ENCODE measurements around the gene PEX7. TPM values are rescaled to one million over a fixed set of nuclear protein-coding genes. Genes with fewer than 3 reads are reported as not detected.
A peak's percentile ranks its signal among the peaks of the same experiment; 100 is the strongest.

The PEX7 gene
- total and polyA plus RNA-seq, 2 of the 8 experiments (the other 6 are each of a cell fraction or from before 2014, with no cell fraction given), result 6.4 to 11.0 TPM

- Histone ChIP-seq H3K4me1 (replicated peaks in 1 of 4; ENCODE audit: control insufficient read depth in 3 of 4, insufficient read depth in 4 of 4, low read length in 3 of 4) (peaks cover 0 to 7% (median 3%) of the 10 kb centered on the region in 4 experiments; a peak in 3 of 7 replicates), H3K9ac (replicated peaks in 1 of 4; ENCODE audit: extremely low read depth in 1 of 4, low read depth in 3 of 4, low read length in 3 of 4) (peak overlapping the region; percentile 68 to 91 (median 78)), H4K91ac (replicated peaks; ENCODE audit: insufficient read length, low read length) (peak overlapping the region; percentile 8), H4K5ac (ENCODE audit: insufficient read length, low read depth, low read length) (peak overlapping the region; percentile 97), H2BK12ac (ENCODE audit: low read depth, low read length) (peak overlapping the region; percentile 72), H2AK5ac (ENCODE audit: low read depth, low read length) (0 out of 2 replicates have a peak overlapping the region, but pooled peaks have one; percentile 25), H2BK15ac (ENCODE audit: low read length) (0 out of 2 replicates have a peak overlapping the region, but pooled peaks have one; percentile 62), H3K14ac (ENCODE audit: insufficient read length) (no peak overlapping the region), H4K8ac (ENCODE audit: extremely low read depth, insufficient read depth, low read length) (peak overlapping the region; percentile 95), H3K18ac (ENCODE audit: extremely low read depth, low read length) (peak overlapping the region; percentile 88), H4K20me1 (replicated peaks in 1 of 2; ENCODE audit: control insufficient read depth in 1 of 2, insufficient read depth in 2 of 2, low read length in 2 of 2) (no peaks in the 10 kb centered on the region), H2AFZ (ENCODE audit: low read length) (peak overlapping the region; percentile 99), H2BK5ac (ENCODE audit: low read depth, low read length) (peak overlapping the region; percentile 73), H3K27ac (ENCODE audit: low read depth, low read length) (peak overlapping the region; percentile 84; the same call in 1 of the 2 replicates), H2BK20ac (ENCODE audit: low read length) (no peak overlapping the region), H3K23me2 (ENCODE audit: low read depth, low read length) (peaks cover 9% of the 10 kb centered on the region; the same call in 1 of the 2 replicates), H3K4ac (replicated peaks; ENCODE audit: insufficient read length, low read depth, low read length) (peak overlapping the region; percentile 82), H3K4me3 (ENCODE audit: extremely low read depth in 1 of 4, insufficient read depth in 2 of 4, low read depth in 3 of 4, low read length in 4 of 4) (peak overlapping the region; percentile 56 to 81 (median 60)), H3K23ac (ENCODE audit: insufficient read length) (no peak overlapping the region), H3K79me1 (ENCODE audit: low read depth, low read length) (no peaks in the 10 kb centered on the region; the same call in 1 of the 2 replicates), H3K9me3 (ENCODE audit: insufficient read depth in 2 of 2, low read depth in 1 of 2, low read length in 1 of 2) (no peaks in the 10 kb centered on the region), H3K36me3 (ENCODE audit: control insufficient read depth in 2 of 4, insufficient read depth in 4 of 4, low read length in 3 of 4) (peaks cover 0 to 25% (median 6%) of the 10 kb centered on the region in 4 experiments; a peak in 4 of 8 replicates), H3K4me2 (ENCODE audit: insufficient read depth in 1 of 2, low read depth in 2 of 2, low read length in 2 of 2) (peak overlapping the region; percentile 76 to 92), H3K79me2 (ENCODE audit: control insufficient read depth in 1 of 2, insufficient read depth in 2 of 2, low read length in 2 of 2) (no peaks in the 10 kb centered on the region; a peak in 1 of 4 replicates), H3K27me3 (replicated peaks in 1 of 4; ENCODE audit: control insufficient read depth in 3 of 4, extremely low read depth in 1 of 4, insufficient read depth in 3 of 4, low read length in 3 of 4) (no peaks in the 10 kb centered on the region; a peak in 2 of 7 replicates), H3K56ac (replicated peaks; ENCODE audit: insufficient read length, low read depth, low read length) (no peak overlapping the region), H2BK120ac (replicated peaks; ENCODE audit: low read depth, low read length) (no peak overlapping the region)
- ChIA-PET POLR2A (ENCODE audit: partially characterized antibody) (interaction anchor here (0.6 to 2.4 kb wide), 4 partner anchors 20 to 134 kb away, joined by 3 to 7 read pairs (median 5); partner anchors contain the start of gene MAP3K5), CTCF (ENCODE audit: partially characterized antibody) (interaction anchor here (0.7 to 2.4 kb wide), 9 partner anchors 19 to 184 kb away, joined by 3 to 12 read pairs (median 4); partner anchors contain the start of gene MAP3K5)
- WGBS, 2 experiments (ENCODE audit: extremely low coverage in 1 of 2, insufficient coverage in 1 of 2, insufficient read length in 1 of 2, insufficient replicate concordance in 2 of 2, low coverage in 1 of 2, low lambda C conversion rate in 2 of 2, missing lambda C conversion rate in 1 of 2), result 64% methylated on average over 30 of the region's 31 CpGs; no CpG with 5 or more reads in 1 of the 2 experiments
- FAIRE-seq (no peak), DNase-seq (ENCODE audit: low read depth in 1 of 2, low spot score in 2 of 2) (no peak)
- TF ChIP-seq KDM5A (IDR thresholded peaks at IDR 0.05; ENCODE audit: low read length) (no peak), GABPA (IDR thresholded peaks at IDR 0.05; ENCODE audit: borderline replicate concordance, insufficient read depth, low read length) (no peak), RAD21 (IDR thresholded peaks at IDR 0.05 in 1 of 2, conservative IDR thresholded peaks at IDR 0.05 in 1 of 2; ENCODE audit: low read depth in 2 of 2, low read length in 2 of 2) (no peak), RBBP5 (IDR thresholded peaks at IDR 0.05; ENCODE audit: borderline replicate concordance, low read depth, low read length) (no peak), ATF3 (IDR thresholded peaks at IDR 0.05; ENCODE audit: insufficient read depth, low read depth, low read length) (no peak), RXRA (IDR thresholded peaks at IDR 0.05; ENCODE audit: insufficient read depth, low read depth, low read length) (no peak), SP1 (IDR thresholded peaks at IDR 0.05; ENCODE audit: low read depth, low read length) (no peak), SP2 (IDR thresholded peaks at IDR 0.05; ENCODE audit: low read length) (no peak), TAF1 (IDR thresholded peaks at IDR 0.05; ENCODE audit: low read depth, low read length) (no peak), CBX5 (IDR thresholded peaks at IDR 0.05; ENCODE audit: low read depth, low read length) (no peak), CEBPB (IDR thresholded peaks at IDR 0.05; ENCODE audit: low read depth, low read length) (no peak), CBX8 (IDR thresholded peaks at IDR 0.05; ENCODE audit: borderline replicate concordance, low read depth, low read length) (no peak)
Measured at GRCh38 chr6:136823128-136823660, 802 bp downstream of the PEX7 start.

Measured in H1 (cell line).